Endothelial cell (in vitro differentiated cells): ENCODE data around the gene CDKL5. TPM values are rescaled to one million over a fixed set of nuclear protein-coding genes. Genes with fewer than 3 reads are reported as not detected.
A peak's percentile ranks its signal among the peaks of the same experiment; 100 is the strongest.
"Not testable (repeated sequence)": the region's sequence is repeated elsewhere in the genome, so short reads cannot be mapped to it uniquely, and the experiment has no call there.

Experiments used
- DNase-seq: peaks from one replicate; pipeline ENCODE4 v3.0.0; 2021; ENCODE audit warnings: low spot score
- H3K27ac Mint-ChIP-seq: one replicate; pipeline ENCODE4 v1.8.0; 2021; ENCODE audit warnings: mixed read lengths, inconsistent platforms; ENCODE audit not compliant: unreplicated experiment
- H3K27me3 Mint-ChIP-seq: one replicate; pipeline ENCODE4 v1.8.0; 2021; ENCODE audit warnings: mild to moderate bottlenecking, moderate library complexity, mixed read lengths, inconsistent platforms; ENCODE audit not compliant: unreplicated experiment
- H3K36me3 Mint-ChIP-seq: one replicate; pipeline ENCODE4 v1.8.0; 2021; ENCODE audit warnings: mild to moderate bottlenecking, low read depth, mixed read lengths, inconsistent platforms; ENCODE audit not compliant: unreplicated experiment
- H3K4me1 Mint-ChIP-seq: one replicate; pipeline ENCODE4 v1.8.0; 2021; ENCODE audit warnings: mild to moderate bottlenecking, mixed read lengths, inconsistent platforms; ENCODE audit not compliant: unreplicated experiment
- H3K4me3 Mint-ChIP-seq: one replicate; pipeline ENCODE4 v1.8.0; 2021; ENCODE audit warnings: mild to moderate bottlenecking, mixed read lengths, inconsistent platforms; ENCODE audit not compliant: unreplicated experiment
- H3K9me3 Mint-ChIP-seq: one replicate; pipeline ENCODE4 v1.8.0; 2021; ENCODE audit warnings: mixed read lengths, inconsistent platforms; ENCODE audit not compliant: unreplicated experiment
- CTCF ChIP-seq: fragments of 200-600 bp; sonication (generic); IDR thresholded peaks from one replicate; pipeline ENCODE4 v1.5.0; 2021; ENCODE audit warnings: antibody characterized with exemption; ENCODE audit not compliant: unreplicated experiment
- total RNA-seq: library from RNA; stranded (reverse); fragmentation: NEBNext Ultra II Directional; extraction: Animal tissue kit (Norgen Biotek cat#: 25700); gene quantifications from one replicate; pipeline ENCODE4 v1.2.1, GENCODE V29; 2021; ENCODE audit not compliant: unreplicated experiment

The CDKL5 gene
- total RNA-seq, 1 donor from 2014 or later: 10.6 TPM

- peak; percentile 10 for DNase-seq
- Mint-ChIP-seq H3K4me1 (peaks cover 8% of the 10 kb centered on the region), H3K36me3 (no peaks in the 10 kb centered on the region), H3K4me3 (no peak overlapping the region), H3K27ac (peak overlapping the region; percentile 90), H3K9me3 (no peaks in the 10 kb centered on the region), H3K27me3 (no peaks in the 10 kb centered on the region)
- TF ChIP-seq CTCF: no peak
Observed at GRCh38 chrX:18582910-18583493, 157.6 kb downstream of the CDKL5 start.

GRCh38 chrX:18589292-18589691 is 163.9 kb downstream of the CDKL5 start:
- not testable (repeated sequence) for H3K27ac Mint-ChIP-seq, H3K4me1 Mint-ChIP-seq, H3K4me3 Mint-ChIP-seq, DNase-seq, H3K36me3 Mint-ChIP-seq, H3K27me3 Mint-ChIP-seq, H3K9me3 Mint-ChIP-seq

GRCh38 chrX:18591834-18592233 is 166.4 kb downstream of the CDKL5 start:
- Mint-ChIP-seq H3K36me3 (peaks cover 8% of the 10 kb centered on the region), H3K27me3 (peaks cover 2% of the 10 kb centered on the region), H3K4me3 (no peak overlapping the region), H3K4me1 (no peaks in the 10 kb centered on the region), H3K27ac (no peak overlapping the region), H3K9me3 (no peaks in the 10 kb centered on the region)
- DNase-seq: no peak
- TF ChIP-seq CTCF: no peak

GRCh38 chrX:18594079-18594478 is 168.7 kb downstream of the CDKL5 start:
- peaks cover 2% of the 10 kb centered on the region for H3K27me3 Mint-ChIP-seq
- H3K4me1 Mint-ChIP-seq: no peaks in the 10 kb centered on the region
- H3K9me3 Mint-ChIP-seq: no peaks in the 10 kb centered on the region
- no peak for DNase-seq
- no peak overlapping the region for H3K27ac Mint-ChIP-seq
- no peak overlapping the region for H3K4me3 Mint-ChIP-seq
- peaks cover 8% of the 10 kb centered on the region for H3K36me3 Mint-ChIP-seq
- no peak for TF ChIP-seq CTCF

GRCh38 chrX:18596096-18596495 is 170.7 kb downstream of the CDKL5 start:
- DNase-seq: no peak
- H3K27me3 Mint-ChIP-seq: peaks cover 2% of the 10 kb centered on the region
- TF ChIP-seq CTCF: no peak
- H3K4me3 Mint-ChIP-seq: no peak overlapping the region
- H3K27ac Mint-ChIP-seq: no peak overlapping the region
- H3K9me3 Mint-ChIP-seq: no peaks in the 10 kb centered on the region
- H3K4me1 Mint-ChIP-seq: no peaks in the 10 kb centered on the region
- H3K36me3 Mint-ChIP-seq: peaks cover 4% of the 10 kb centered on the region
